ENCODE results near the gene TTC21A. TPM values are rescaled to one million over a fixed set of nuclear protein-coding genes. Genes with fewer than 3 reads are reported as not detected.

Gene TTC21A
- total RNA-seq, 1 donor from 2014 or later = 8.8 TPM

DNA sequence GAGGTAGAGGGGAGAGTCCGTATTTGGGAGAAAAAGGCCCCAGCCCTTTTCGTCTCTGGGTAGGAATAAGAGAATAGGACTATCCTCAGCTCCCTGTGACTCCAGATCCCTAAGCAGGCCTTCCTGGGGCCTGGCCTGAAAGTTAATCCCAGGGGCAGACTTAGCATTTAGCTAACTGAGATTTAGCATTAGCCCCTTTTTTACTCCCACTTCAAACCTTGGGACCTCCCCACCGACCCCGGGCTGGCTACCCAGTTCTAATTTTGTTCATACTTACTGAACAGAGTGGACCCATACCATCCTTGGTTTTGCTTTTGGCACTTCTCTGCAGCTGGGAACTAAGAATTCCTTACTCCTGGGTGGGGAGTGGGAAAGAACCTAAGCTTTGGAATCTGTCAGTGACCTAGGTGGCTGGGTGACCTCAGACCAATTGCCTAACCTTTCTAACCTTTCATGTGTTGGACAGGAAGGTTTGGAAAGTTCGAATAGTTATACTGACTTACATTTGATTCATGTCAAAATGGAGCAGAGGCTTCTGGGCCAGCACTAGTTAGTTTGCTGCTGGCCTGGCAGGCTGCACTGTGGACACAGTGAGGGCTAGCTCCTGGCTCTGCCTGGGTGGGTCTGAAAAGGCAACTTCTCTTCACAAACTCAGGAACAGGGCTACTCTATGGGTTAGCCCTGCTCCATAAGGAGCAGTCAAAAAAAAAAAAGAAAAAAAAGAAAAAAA is 11.6 kb downstream of the TTC21A start:
- Histone ChIP-seq H3K4me3 (no peak overlapping the region), H3K4me1 (no peaks in the 10 kb centered on the region), H3K9me3 (no peaks in the 10 kb centered on the region), H3K27ac (no peak overlapping the region), H3K27me3 (no peaks in the 10 kb centered on the region), H3K36me3 (peaks cover 0 to 32% of the 10 kb centered on the region in 2 donors)
- TF ChIP-seq, protein P1, sequence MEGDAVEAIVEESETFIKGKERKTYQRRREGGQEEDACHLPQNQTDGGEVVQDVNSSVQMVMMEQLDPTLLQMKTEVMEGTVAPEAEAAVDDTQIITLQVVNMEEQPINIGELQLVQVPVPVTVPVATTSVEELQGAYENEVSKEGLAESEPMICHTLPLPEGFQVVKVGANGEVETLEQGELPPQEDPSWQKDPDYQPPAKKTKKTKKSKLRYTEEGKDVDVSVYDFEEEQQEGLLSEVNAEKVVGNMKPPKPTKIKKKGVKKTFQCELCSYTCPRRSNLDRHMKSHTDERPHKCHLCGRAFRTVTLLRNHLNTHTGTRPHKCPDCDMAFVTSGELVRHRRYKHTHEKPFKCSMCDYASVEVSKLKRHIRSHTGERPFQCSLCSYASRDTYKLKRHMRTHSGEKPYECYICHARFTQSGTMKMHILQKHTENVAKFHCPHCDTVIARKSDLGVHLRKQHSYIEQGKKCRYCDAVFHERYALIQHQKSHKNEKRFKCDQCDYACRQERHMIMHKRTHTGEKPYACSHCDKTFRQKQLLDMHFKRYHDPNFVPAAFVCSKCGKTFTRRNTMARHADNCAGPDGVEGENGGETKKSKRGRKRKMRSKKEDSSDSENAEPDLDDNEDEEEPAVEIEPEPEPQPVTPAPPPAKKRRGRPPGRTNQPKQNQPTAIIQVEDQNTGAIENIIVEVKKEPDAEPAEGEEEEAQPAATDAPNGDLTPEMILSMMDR (IDR thresholded peaks at IDR 0.05) = no peak
- TF ChIP-seq POLR2A (IDR thresholded peaks at IDR 0.05) (no peak), POLR2AphosphoS5 (IDR thresholded peaks at IDR 0.05; ENCODE audit: insufficient read depth in 1 of 2, low read depth in 1 of 2) (no peak)
- no peak for DNase-seq (ENCODE audit: extremely low spot score in 2 of 2)
- intact Hi-C loops (cut with DNase I) = no loop called here

DNA sequence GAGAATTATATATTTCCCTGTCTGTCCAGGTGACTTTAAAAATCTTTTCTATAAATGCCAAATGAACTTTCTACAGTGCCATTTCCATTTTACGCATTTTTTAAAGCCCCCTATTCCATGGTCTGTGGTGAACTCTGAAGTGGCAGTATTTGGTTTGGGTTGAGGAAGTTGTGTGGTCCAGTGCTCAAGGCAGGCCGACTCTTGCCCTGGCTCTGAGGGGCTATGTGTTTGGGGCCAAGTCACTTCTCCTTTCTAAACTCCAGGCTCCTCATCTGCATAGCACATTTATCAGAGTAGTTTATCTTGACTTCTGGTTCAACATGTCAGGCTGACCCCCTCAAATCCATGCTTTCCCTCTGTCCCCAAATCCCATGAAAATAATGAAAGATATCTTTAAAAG is 14.1 kb downstream of the TTC21A start:
- Histone ChIP-seq H3K9me3 (no peaks in the 10 kb centered on the region), H3K27me3 (no peaks in the 10 kb centered on the region), H3K27ac (no peak overlapping the region), H3K36me3 (peaks cover 0 to 32% of the 10 kb centered on the region in 2 donors), H3K4me3 (no peak overlapping the region), H3K4me1 (peaks cover 15% of the 10 kb centered on the region)
- TF ChIP-seq, protein P1 (IDR thresholded peaks at IDR 0.05) = no peak
- no peak for TF ChIP-seq POLR2AphosphoS5 (IDR thresholded peaks at IDR 0.05; ENCODE audit: insufficient read depth in 1 of 2, low read depth in 1 of 2)
- TF ChIP-seq POLR2A (IDR thresholded peaks at IDR 0.05) = no peak
- no peak for DNase-seq (ENCODE audit: extremely low spot score in 2 of 2)
- intact Hi-C loops (cut with DNase I) = no loop called here

DNA sequence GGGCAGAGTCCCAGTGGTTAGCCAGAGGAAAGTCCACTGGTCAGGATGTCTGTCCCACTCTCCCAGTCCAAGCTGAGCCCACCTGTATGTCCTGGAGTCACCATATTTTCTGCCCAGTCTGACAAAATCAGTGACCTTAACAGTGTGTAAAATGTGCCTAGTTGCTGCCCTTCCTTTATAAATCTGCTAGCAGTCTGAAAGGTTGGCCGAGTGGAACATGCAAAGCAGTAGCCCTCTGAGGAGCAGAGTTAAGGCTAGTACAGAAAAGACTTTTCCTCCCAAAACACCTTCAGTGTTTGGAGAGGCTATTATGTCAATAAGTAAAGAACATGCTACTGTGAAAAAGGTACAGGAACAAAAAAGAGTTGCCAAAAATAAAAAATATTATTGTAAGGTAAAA is 15.3 kb downstream of the TTC21A start:
- H3K9me3 ChIP-seq = no peaks in the 10 kb centered on the region
- TF ChIP-seq, protein P1 (IDR thresholded peaks at IDR 0.05) = no peak
- no peak for TF ChIP-seq POLR2AphosphoS5 (IDR thresholded peaks at IDR 0.05; ENCODE audit: insufficient read depth in 1 of 2, low read depth in 1 of 2)
- TF ChIP-seq POLR2A (IDR thresholded peaks at IDR 0.05) = no peak
- H3K27me3 ChIP-seq = no peaks in the 10 kb centered on the region
- H3K36me3 ChIP-seq = peaks cover 0 to 27% of the 10 kb centered on the region in 2 donors
- intact Hi-C loops (cut with DNase I) = no loop called here
- no peak overlapping the region for H3K27ac ChIP-seq
- DNase-seq (ENCODE audit: extremely low spot score in 2 of 2) = no peak
- peaks cover 19% of the 10 kb centered on the region for H3K4me1 ChIP-seq
- no peak overlapping the region for H3K4me3 ChIP-seq

DNA sequence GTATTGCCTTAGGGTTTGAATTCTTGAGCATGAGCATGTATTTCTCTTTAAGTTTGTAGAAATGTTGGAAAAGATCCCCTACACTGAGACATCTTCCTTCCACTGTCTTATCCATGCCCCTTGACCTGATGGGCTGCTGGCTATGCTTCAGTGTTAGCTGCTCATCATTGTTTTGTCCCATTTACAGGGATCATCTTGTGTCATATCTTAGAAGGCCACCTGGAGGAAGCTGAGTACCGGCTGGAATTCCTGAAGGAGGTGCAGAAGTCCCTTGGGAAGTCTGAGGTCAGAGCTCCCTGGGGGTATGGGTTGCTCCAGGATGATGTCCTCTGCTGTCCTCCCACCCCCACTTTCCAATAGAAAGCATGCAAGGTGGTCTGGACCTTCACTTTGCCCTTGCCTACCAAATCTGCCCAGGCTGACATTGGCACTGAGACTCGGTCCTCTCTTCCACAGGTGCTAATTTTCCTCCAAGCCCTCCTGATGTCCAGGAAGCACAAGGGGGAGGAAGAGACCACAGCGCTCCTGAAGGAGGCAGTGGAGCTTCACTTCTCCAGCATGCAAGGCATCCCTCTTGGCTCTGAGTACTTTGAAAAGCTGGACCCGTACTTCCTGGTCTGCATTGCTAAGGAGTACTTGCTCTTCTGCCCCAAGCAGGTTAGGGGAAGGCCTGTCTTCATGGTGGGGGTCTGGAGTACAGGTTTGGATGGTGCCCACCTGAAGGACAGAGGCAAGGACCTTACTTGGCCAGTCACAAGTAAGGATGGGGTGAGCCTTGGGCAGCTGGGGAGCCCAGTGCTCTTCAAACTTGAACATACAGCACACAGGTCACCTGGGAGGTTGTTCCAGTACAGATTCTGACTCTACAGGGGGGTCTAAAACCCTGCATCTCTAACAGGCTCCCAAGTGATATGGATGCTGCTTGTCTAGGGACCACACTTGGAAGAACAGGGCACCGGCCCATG is 17.7 kb downstream of the TTC21A start:
- Histone ChIP-seq H3K27me3 (no peaks in the 10 kb centered on the region), H3K4me1 (peaks cover 19% of the 10 kb centered on the region), H3K9me3 (no peaks in the 10 kb centered on the region), H3K4me3 (no peak overlapping the region), H3K27ac (no peak overlapping the region), H3K36me3 (peaks cover 0 to 8% of the 10 kb centered on the region in 2 donors)
- no peak for TF ChIP-seq POLR2AphosphoS5 (IDR thresholded peaks at IDR 0.05; ENCODE audit: insufficient read depth in 1 of 2, low read depth in 1 of 2)
- TF ChIP-seq, protein P1 (IDR thresholded peaks at IDR 0.05) = peak in 2 of 3 experiments; percentile 32 to 42
- DNase-seq (ENCODE audit: extremely low spot score in 2 of 2) = no peak
- intact Hi-C loops (cut with DNase I) = loop anchor here (5.0 kb wide), 1 partner anchor 167 kb away; no protein-coding TSS in a partner anchor

Measured in vagina (tissue), 2 donors.